Stomach (tissue), 4 donors: ENCODE measurements around the gene TRIO.

Experiments
- EP300 ChIP-seq: sonication (generic); formaldehyde crosslinking; IDR thresholded peaks from one replicate; pipeline ENCODE4 v1.6.1; 2017; ENCODE audit warnings: antibody characterized with exemption
- POLR2A ChIP-seq, 4 donors: fragments of 450-650 bp; IDR thresholded peaks; one replicate each; pipeline ENCODE4 v1.6.1; 2016; ENCODE audit warnings: antibody characterized with exemption in 4 of 4, control low read depth in 2 of 4, mild to moderate bottlenecking in 1 of 4, moderate library complexity in 1 of 4
- POLR2AphosphoS5 ChIP-seq, 3 donors: sonication (generic); formaldehyde crosslinking; IDR thresholded peaks; one replicate each; pipeline ENCODE4 v1.6.1; 2016; ENCODE audit warnings: antibody characterized with exemption in 3 of 3
- TF ChIP-seq, protein P1 (sequence below), 7 experiments: fragments of 450-650 bp in 4 of 7; fragments of 200-600 bp in 3 of 7; sonication (generic) in 3 of 7; IDR thresholded peaks; one replicate each; pipeline ENCODE4 v1.5.1; 2016 to 2019; ENCODE audit warnings: antibody characterized with exemption in 7 of 7, control low read depth in 2 of 7, mild to moderate bottlenecking in 1 of 7

DNA sequence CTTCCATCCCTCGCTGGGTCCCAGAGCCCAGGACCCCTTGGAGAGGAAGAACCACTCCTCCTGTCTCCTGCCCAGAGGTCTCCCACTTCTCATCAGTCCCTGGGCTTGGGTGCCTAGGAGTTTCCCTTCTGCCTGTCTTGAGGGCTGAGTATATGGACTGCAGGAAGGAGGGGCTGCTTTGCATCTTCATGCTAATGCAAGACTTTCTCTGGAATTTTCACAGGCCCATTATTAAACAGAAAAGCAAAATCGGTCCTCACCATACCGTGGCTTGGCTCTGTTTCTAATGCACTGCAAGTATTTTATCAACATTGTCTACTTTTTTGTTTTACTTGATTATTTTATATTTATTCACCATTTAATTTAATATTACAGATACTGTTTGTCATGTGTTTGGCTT is 34.5 kb downstream of the TRIO start:
- TF ChIP-seq, protein P1, sequence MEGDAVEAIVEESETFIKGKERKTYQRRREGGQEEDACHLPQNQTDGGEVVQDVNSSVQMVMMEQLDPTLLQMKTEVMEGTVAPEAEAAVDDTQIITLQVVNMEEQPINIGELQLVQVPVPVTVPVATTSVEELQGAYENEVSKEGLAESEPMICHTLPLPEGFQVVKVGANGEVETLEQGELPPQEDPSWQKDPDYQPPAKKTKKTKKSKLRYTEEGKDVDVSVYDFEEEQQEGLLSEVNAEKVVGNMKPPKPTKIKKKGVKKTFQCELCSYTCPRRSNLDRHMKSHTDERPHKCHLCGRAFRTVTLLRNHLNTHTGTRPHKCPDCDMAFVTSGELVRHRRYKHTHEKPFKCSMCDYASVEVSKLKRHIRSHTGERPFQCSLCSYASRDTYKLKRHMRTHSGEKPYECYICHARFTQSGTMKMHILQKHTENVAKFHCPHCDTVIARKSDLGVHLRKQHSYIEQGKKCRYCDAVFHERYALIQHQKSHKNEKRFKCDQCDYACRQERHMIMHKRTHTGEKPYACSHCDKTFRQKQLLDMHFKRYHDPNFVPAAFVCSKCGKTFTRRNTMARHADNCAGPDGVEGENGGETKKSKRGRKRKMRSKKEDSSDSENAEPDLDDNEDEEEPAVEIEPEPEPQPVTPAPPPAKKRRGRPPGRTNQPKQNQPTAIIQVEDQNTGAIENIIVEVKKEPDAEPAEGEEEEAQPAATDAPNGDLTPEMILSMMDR (IDR thresholded peaks at IDR 0.05): no peak
- TF ChIP-seq POLR2AphosphoS5 (IDR thresholded peaks at IDR 0.05) (no peak), POLR2A (IDR thresholded peaks at IDR 0.05) (no peak), EP300 (no peak)
